Limb (tissue), 2 donors: ENCODE data around the gene IFNA6.

Source experiments
- DNase-seq, 2 donors: peaks; one replicate each; pipeline ENCODE4 v3.0.0-alpha.2; 2016; ENCODE audit errors: extremely low spot score in 2 of 2

Gene IFNA6

GRCh38 chr9:21331676-21332402 is 18.8 kb downstream of the IFNA6 start:
- DNase-seq, result no peak

DNA sequence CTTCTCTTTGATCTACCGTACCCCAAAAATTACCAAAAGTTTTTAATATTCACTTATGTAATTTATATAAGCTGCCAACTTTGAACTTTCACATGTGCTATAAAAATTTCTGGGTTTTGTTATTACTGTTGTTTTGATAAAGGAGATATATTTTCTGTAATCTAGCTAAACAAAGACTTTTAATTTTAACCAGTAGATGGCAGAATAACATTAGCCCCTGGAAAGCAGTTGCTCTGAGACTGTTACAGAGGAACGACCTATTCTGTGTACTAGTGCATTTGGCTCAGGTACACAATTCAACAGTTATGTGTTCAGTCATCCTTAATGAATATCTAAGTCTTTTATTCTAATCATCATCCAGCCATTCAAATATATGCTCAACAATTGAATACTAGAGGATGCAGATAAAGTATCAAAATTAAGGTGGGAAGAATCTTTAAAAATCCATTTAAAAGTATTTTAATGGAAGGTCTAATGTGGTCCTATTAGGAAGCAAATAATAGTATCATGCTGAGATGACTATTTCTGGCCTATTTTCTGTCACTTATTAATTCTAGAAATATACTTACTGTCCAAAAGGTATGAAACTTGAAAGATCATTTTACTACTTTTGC is 24.1 kb downstream of the IFNA6 start:
- peak in 1 of 2 donors; percentile 66 for DNase-seq

- no peak for DNase-seq
Measured at GRCh38 chr9:21324047-21324446, 26.6 kb downstream of the IFNA6 start.

GRCh38 chr9:21322911-21323461 is 27.7 kb downstream of the IFNA6 start:
- no peak for DNase-seq

DNA sequence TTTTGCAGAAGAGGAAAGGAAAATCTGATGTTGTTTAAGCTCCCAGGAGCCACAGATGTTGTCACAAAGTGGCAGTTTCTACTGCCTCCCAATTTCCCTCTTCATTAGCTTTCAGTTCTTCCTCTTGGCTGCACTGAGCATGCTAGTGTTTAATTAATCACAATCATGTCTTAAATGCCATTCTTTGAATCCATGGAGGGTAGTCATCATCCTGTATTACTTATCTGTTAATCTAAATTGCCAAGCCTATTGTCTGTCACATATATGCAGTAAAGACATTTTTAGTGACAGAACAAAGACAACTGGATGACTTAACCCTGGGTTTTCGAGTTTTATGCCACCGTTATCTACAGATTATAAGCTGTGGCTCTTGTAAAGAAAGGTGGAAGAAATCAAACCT is 30.2 kb downstream of the IFNA6 start:
- no peak for DNase-seq

DNA sequence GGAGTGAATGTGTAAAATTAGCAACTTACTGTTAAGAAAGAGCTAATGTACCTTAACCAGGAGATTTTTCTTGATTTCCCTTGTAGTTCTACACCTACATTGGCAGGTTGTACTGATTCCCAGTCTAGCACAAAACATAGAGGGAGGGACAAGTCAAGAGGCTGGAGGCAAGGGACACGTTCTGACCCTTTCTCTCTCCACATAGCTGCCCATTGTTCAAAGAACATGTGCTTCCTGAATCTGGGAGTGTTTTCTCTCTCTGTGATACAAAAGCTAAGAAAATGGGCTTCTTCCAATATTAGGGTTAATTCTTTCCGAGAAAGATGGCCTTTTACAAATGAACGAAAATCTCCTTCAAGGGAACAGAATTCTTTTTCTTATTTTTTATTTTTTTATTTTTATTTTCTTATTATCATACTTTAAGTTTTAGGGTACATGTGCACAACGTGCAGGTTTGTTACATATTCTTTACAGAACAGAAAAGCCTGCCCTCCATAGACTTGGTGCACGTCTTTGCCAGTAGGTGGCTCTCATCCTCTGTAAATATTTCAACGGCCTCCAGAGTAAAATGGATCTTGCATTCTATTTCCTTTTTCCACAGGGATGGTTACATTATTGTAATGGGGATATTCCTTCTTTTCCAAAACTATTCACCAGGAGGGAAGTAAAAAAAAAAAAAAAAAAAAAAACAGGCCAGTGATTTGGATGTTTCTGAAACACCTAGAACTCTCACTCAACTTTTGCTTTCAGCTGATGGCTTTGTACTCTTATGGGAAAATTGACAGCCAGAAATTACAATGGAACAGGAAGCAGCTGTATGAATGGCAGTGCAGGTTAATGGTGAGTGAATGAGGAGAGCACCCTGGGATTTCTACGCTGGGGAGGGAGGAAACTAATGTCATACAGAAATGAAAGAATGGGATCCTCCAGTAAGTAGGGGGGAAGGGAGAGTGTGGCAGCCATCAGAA is 32.4 kb downstream of the IFNA6 start:
- DNase-seq, result peak; percentile 40 to 58

- no peak for DNase-seq
Measured at GRCh38 chr9:21316860-21317259, 33.8 kb downstream of the IFNA6 start.

DNA sequence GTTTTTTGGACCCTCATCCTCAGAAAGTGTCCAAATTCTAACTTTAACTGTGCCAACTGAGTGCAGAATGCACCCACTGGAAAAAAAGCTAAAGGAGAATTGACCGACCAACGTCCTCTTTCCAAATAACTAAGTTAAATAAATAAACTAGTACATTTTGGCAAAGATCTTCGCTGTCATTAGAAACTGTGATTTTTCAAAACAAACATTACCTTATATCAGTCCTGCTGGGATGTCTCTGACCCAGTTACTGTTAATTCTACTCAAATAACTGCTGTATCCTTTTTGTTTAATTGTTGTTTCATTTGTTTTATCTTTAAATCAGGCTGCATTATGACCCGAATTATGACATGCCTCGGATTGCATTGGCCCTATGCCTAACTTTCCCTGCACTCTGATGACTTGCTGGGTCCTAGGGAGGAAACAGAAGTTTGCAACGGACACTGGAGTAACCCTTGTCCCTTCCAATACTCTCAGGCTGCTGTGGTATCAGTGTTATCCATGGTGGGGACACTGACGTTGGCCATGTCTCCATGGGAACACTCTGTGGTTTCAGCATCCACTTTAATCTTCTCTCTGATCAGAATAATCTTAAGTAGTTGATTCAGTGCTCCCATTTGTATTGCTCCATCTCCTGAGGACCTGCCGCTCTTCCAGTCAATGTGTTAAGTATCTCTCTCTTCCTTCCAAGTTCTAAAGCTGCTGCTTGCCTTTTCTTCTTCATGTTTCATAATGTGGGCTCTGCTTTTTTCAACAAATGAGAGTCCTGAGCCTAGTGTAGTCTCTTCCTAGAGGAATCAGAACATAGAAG is 34.5 kb downstream of the IFNA6 start:
- DNase-seq, result no peak

DNA sequence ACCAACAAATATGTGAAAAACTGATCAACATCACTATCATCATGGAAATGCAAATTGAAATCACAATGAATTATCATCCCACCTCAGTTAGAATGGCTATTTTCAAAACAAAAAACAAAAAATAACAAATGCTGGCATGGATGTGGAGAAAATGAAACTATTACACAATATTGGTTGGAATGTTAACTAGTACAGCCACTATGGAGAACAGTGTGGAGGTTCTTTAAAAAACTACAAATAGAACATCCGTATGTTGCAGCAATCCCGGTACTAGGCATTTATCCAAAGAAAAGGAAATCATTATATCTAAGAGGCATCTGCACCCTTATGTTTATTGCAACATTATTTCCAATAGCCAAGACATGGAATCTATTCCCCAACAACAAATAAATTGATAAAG is 36.5 kb downstream of the IFNA6 start:
- no peak for DNase-seq

DNA sequence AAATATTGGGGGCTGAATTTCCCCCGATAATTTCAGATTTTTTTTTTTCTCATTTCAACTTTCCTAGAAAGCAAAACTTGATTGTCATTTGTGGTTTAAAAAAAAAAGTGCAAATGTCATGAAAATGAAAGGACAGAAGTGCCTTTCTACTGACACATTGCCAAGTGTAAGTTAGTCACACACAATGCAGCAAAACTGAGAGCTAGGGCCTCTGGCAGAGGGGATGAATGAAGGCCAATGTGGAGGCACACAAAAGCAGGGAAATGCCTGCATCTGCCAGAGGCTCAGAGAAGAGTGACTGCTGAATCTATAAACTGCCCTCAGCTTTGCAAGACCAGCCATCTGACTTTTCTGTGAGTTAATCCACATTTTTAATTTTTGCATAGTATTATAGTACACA is 38.8 kb downstream of the IFNA6 start:
- DNase-seq, result no peak

DNA sequence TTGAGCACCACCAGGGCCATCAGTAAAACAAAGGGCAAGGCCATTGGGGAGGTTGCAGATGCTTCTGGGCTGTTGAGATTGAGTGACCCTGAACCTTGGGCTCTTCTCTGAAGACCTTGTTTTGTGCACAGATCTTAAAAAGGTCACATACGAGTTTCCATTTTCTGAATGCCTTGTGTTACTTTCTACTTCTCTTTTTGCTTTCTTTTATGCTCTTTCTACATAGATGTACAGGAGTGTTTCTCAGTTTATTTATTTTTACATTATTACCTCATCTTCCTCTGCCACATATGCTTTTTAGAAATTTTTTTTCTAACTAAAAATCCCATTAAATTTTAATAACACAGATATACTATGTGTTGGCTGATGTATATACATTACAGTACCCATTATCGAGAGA is 45.5 kb downstream of the IFNA6 start, which contains the start of gene IFNA5:
Gene IFNA5 (minus strand): TSS at position 101 of the 400 bp plus-strand sequence. CDS start 57 bp downstream, at position 44.
- DNase-seq, result no peak
